ENCODE measurements around the gene FOXF2. TPM values are rescaled to one million over a fixed set of nuclear protein-coding genes. Genes with fewer than 3 reads are reported as not detected.

FOXF2 gene
- total and polyA plus RNA-seq, 2 donors (not counting 1 experiment from before 2014, with no cell fraction given): not detected

DNA sequence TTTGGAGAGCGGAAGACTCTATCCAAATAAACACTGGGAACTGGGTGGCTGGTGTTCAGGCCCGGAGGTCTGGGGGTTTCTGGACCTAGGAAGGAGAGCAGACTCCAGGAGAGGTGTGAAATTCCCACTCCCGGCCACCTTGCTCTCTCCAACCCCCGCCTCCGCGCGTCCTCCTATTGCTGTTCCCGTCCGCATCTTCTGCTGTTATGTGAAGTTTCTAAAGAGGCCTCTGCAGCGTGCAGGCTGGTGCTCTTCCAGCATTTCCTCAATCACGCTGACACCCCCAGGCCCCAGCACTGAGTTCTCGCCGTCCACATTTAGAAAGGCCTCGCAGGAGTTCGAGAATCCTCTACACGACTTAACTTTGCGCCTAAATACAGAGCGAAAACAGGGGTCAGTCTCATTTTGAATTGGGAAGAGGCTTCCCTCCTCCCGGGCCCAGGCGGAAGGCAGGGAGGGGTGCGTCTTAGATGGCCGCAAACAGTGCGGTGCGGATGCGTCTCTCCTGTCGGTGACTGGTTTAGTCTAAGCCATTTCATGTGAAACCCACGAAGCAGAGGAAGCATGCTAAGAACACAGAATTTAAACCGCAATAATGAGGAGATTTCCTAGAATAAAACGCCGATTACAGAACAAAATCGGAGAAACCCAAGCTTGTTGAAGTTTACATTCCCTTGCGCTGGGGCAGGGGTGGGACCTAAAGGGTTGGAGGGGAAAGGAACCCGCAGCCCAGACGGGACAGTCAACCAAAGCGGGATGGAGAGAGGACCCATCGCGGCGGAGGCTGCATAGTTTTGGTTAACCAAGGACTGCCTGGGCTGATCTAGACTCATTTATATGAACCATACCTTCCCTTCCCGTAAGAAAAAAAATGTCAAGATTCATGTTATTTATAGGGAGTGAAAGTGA lies 4.0 kb upstream of the FOXF2 start:
- Mint-ChIP-seq H3K9me3 (ENCODE audit: insufficient read depth) (no peaks in the 10 kb centered on the region), H3K4me1 (peaks cover 38% of the 10 kb centered on the region), H3K27me3 (peaks cover 61% of the 10 kb centered on the region), H3K4me3 (peak overlapping the region; percentile 39), H3K27ac (no peak overlapping the region)
- H3K9ac ChIP-seq (ENCODE audit: low read length): no peak overlapping the region
- peak; percentile 42 for DNase-seq
- no peak for TF ChIP-seq EZH2 (IDR thresholded peaks at IDR 0.05; ENCODE audit: borderline replicate concordance, insufficient read depth, low read depth, low read length, poor library complexity, severe bottlenecking)
- TF ChIP-seq, protein P1, sequence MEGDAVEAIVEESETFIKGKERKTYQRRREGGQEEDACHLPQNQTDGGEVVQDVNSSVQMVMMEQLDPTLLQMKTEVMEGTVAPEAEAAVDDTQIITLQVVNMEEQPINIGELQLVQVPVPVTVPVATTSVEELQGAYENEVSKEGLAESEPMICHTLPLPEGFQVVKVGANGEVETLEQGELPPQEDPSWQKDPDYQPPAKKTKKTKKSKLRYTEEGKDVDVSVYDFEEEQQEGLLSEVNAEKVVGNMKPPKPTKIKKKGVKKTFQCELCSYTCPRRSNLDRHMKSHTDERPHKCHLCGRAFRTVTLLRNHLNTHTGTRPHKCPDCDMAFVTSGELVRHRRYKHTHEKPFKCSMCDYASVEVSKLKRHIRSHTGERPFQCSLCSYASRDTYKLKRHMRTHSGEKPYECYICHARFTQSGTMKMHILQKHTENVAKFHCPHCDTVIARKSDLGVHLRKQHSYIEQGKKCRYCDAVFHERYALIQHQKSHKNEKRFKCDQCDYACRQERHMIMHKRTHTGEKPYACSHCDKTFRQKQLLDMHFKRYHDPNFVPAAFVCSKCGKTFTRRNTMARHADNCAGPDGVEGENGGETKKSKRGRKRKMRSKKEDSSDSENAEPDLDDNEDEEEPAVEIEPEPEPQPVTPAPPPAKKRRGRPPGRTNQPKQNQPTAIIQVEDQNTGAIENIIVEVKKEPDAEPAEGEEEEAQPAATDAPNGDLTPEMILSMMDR (IDR thresholded peaks at IDR 0.05): no peak
- ChIA-PET POLR2A (no interaction called here), CTCF (interaction anchor here (0.9 to 3.3 kb wide), 2 partner anchors 11 to 792 kb away, joined by 5 to 23 read pairs; no protein-coding TSS in a partner anchor)
- peaks cover 51 to 65% of the 10 kb centered on the region in 2 donors for H3K4me1 ChIP-seq (ENCODE audit: control insufficient read depth in 2 of 2, insufficient read depth in 2 of 2, low read length in 2 of 2)
- intact Hi-C loops (cut with micrococcal nuclease): loop anchor here (5.0 kb wide), 1 partner anchor 227 kb away; no protein-coding TSS in a partner anchor
- H3K4me3 ChIP-seq (ENCODE audit: control extremely low read depth in 1 of 5, extremely low read depth in 1 of 5, insufficient read depth in 1 of 5, low read depth in 2 of 5, low read length in 4 of 5): no peak overlapping the region
- H3K4me2 ChIP-seq (replicated peaks; ENCODE audit: low read depth, low read length, poor library complexity, severe bottlenecking): peak overlapping the region; percentile 32
- H3K36me3 ChIP-seq (replicated peaks in 1 of 2; ENCODE audit: control extremely low read depth in 1 of 2, control insufficient read depth in 1 of 2, extremely low read depth in 1 of 2, insufficient read depth in 2 of 2, low read length in 1 of 2): no peaks in the 10 kb centered on the region
- peaks cover 2 to 89% (median 58%) of the 10 kb centered on the region in 4 experiments for H3K27me3 ChIP-seq (replicated peaks in 1 of 4; ENCODE audit: control extremely low read depth in 1 of 4, control insufficient read depth in 3 of 4, insufficient read depth in 4 of 4, low read length in 3 of 4)
- no peaks in the 10 kb centered on the region for H3K79me2 ChIP-seq (ENCODE audit: control insufficient read depth, insufficient read depth, low read length)
- WGBS (ENCODE audit: insufficient coverage): 21% methylated on average over 27 of the region's 39 CpGs
- no peak overlapping the region for H2AFZ ChIP-seq (ENCODE audit: insufficient read depth, low read depth, low read length, poor library complexity, severe bottlenecking)
- no peaks in the 10 kb centered on the region for H4K20me1 ChIP-seq (ENCODE audit: control insufficient read depth, insufficient read depth, low read length, poor library complexity, severe bottlenecking)
- H3K9me3 ChIP-seq (ENCODE audit: control extremely low read depth in 1 of 3, control insufficient read depth in 2 of 3, insufficient read depth in 1 of 3, low read length in 2 of 3): peaks cover 0 to 35% (median 0%) of the 10 kb centered on the region in 3 donors
- H3K27ac ChIP-seq (ENCODE audit: low read length in 2 of 2): no peak overlapping the region
- no peak for ATAC-seq (ENCODE audit: low read depth)

Measured in B cell (primary cell).